ENCODE measurements around the gene ARHGAP26.

The ARHGAP26 gene

GRCh38 chr5:142784401-142784955 is 14.3 kb downstream of the ARHGAP26 start:
- no peak for FAIRE-seq
- no peak for DNase-seq (ENCODE audit: insufficient read length, low spot score)

GRCh38 chr5:142785206-142785605 is 15.0 kb downstream of the ARHGAP26 start:
- FAIRE-seq (no peak), DNase-seq (ENCODE audit: insufficient read length, low spot score) (no peak)

More at GRCh38 chr5:142784401-142784955, 14.3 kb downstream of the ARHGAP26 start:
- TF ChIP-seq POLR2A (IDR thresholded peaks at IDR 0.05; ENCODE audit: low read depth, low read length): no peak

GRCh38 chr5:142789206-142789605 is 19.0 kb downstream of the ARHGAP26 start:
- no peak for TF ChIP-seq POLR2A (IDR thresholded peaks at IDR 0.05; ENCODE audit: low read depth, low read length)
- DNase-seq (ENCODE audit: insufficient read length, low spot score): no peak
- FAIRE-seq: no peak

More at GRCh38 chr5:142785206-142785605, 15.0 kb downstream of the ARHGAP26 start:
- no peak for TF ChIP-seq POLR2A (IDR thresholded peaks at IDR 0.05; ENCODE audit: low read depth, low read length)

- DNase-seq (ENCODE audit: insufficient read length, low spot score) (no peak), FAIRE-seq (no peak)
- TF ChIP-seq POLR2A (IDR thresholded peaks at IDR 0.05; ENCODE audit: low read depth, low read length): no peak
Measured at GRCh38 chr5:142792012-142792864, 22.1 kb downstream of the ARHGAP26 start.

DNA sequence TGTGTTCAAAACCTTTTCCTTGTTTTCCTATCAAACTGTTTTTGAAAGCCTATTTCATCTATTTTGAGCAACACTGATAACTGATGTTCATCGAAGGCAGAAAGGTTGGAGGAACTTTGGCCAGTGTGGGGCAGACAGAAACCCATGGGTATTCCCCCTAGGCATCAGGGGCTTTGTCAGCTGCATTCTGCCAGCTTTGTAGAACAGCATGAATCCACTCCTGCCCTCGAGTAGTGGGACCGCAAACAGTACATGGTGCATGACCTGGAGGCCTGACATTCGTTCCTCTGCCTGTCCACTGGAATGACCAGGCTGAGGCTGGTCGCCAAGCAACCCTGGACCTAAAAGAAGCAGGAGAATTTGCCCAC is 22.7 kb downstream of the ARHGAP26 start:
- DNase-seq (ENCODE audit: insufficient read length, low spot score): no peak
- FAIRE-seq: no peak
- TF ChIP-seq POLR2A (IDR thresholded peaks at IDR 0.05; ENCODE audit: low read depth, low read length): no peak

- no peak for FAIRE-seq
- TF ChIP-seq POLR2A (IDR thresholded peaks at IDR 0.05; ENCODE audit: low read depth, low read length): no peak
- DNase-seq (ENCODE audit: insufficient read length, low spot score): no peak
Measured at GRCh38 chr5:142794537-142794936, 24.4 kb downstream of the ARHGAP26 start.

DNA sequence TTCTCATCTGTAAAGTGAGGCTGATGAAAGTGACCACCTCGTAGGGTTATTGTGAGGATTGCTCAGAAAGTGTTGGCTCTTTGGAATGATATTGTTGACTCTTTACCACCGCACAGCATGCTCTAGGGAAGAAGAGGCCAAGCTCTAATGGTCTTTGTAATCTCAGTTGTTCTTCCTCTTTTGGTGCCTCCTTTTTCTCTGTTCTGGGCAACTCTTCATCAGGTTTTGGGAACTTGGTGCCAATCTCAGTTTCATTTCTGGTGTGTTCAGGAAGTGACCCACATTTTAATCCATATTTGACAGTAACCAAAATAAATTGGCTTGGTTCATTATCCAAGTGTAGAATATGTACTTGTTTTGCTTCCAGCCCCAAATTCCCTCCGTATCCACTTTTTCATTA is 25.1 kb downstream of the ARHGAP26 start:
- no peak for TF ChIP-seq POLR2A (IDR thresholded peaks at IDR 0.05; ENCODE audit: low read depth, low read length)
- no peak for FAIRE-seq
- no peak for DNase-seq (ENCODE audit: insufficient read length, low spot score)

GRCh38 chr5:142796492-142797109 is 26.4 kb downstream of the ARHGAP26 start:
- DNase-seq (ENCODE audit: insufficient read length, low spot score): no peak
- no peak for TF ChIP-seq POLR2A (IDR thresholded peaks at IDR 0.05; ENCODE audit: low read depth, low read length)
- FAIRE-seq: no peak

DNA sequence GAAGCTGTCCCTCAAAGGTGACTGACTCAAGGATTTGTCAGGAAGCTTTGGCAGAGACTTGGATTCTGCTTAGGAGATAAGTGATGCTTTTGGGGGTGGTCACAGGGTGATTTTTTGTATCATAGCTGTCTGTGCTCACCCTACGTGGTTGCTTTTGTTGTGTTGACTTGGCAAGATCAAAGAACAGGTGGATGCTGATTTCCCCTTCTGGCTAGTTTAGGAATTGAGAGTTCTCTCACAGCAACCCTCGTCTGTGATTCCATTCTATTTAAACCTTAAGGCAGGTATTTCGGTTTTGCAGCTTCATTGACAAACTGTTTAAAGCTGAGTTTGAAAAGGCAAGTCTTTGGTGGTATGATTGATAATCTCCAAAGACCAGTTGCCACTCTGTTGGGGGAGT is 27.2 kb downstream of the ARHGAP26 start:
- FAIRE-seq (no peak), DNase-seq (ENCODE audit: insufficient read length, low spot score) (no peak)
- TF ChIP-seq POLR2A (IDR thresholded peaks at IDR 0.05; ENCODE audit: low read depth, low read length): no peak

GRCh38 chr5:142798099-142798770 is 28.1 kb downstream of the ARHGAP26 start:
- TF ChIP-seq POLR2A (IDR thresholded peaks at IDR 0.05; ENCODE audit: low read depth, low read length): no peak
- no peak for DNase-seq (ENCODE audit: insufficient read length, low spot score)
- no peak for FAIRE-seq

GRCh38 chr5:142800776-142801494 is 30.8 kb downstream of the ARHGAP26 start:
- no peak for DNase-seq (ENCODE audit: insufficient read length, low spot score)
- no peak for TF ChIP-seq POLR2A (IDR thresholded peaks at IDR 0.05; ENCODE audit: low read depth, low read length)
- FAIRE-seq: no peak

DNA sequence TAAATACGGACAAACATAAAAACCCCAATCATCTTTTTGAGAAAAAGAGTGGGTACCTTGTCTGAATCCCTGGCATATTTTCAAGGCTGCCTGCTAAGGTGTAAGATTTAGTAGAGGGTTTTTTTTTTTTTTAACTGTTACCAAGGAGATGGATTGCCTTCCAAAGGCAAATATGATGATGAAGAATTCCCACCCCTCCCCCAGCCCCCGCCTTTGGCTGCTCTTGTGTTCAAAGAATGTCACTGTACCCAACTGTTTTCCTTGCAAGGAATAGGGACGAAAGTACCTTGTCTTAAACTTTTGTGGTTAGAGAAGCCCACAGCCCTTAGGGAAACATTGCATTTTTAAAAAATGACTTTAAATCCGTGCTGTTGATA is 31.3 kb downstream of the ARHGAP26 start:
- TF ChIP-seq POLR2A (IDR thresholded peaks at IDR 0.05; ENCODE audit: low read depth, low read length): no peak
- DNase-seq (ENCODE audit: insufficient read length, low spot score) (no peak), FAIRE-seq (no peak)

DNA sequence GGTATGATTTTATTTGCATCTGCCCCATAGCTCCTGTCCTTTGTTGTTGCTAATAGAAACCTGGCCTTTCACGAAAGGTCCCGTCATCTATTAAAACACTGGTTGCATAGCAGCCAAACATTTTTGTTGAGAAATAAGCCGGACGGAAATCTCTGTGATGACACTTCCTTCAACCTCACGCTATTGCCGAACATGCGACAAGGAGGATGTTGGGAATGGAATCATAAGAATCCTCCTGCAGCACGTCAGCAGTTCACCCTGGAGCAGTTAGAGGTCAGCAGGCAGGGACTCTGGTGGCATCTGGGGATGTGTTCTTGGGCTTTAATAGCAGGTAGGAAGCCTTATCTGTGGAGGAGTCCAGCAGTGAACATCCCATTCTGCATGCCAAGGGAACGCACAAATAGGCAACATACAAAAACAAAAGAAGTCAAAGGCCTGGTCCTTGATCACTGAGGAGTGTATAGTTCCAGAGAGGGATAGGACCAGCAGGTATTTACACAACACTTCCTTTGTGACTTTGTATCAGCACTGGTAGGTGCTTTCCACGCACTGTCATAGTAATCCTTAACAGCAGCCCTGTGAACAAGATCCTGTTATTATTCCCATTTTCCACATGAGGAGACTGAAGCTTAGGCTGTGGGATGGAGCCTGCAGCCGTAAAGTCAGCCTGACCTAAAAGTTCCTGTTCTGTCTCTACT is 33.4 kb downstream of the ARHGAP26 start:
- no peak for TF ChIP-seq POLR2A (IDR thresholded peaks at IDR 0.05; ENCODE audit: low read depth, low read length)
- DNase-seq (ENCODE audit: insufficient read length, low spot score) (no peak), FAIRE-seq (no peak)
